ENCODE data around the gene PAFAH1B1.

Gene PAFAH1B1

DNA sequence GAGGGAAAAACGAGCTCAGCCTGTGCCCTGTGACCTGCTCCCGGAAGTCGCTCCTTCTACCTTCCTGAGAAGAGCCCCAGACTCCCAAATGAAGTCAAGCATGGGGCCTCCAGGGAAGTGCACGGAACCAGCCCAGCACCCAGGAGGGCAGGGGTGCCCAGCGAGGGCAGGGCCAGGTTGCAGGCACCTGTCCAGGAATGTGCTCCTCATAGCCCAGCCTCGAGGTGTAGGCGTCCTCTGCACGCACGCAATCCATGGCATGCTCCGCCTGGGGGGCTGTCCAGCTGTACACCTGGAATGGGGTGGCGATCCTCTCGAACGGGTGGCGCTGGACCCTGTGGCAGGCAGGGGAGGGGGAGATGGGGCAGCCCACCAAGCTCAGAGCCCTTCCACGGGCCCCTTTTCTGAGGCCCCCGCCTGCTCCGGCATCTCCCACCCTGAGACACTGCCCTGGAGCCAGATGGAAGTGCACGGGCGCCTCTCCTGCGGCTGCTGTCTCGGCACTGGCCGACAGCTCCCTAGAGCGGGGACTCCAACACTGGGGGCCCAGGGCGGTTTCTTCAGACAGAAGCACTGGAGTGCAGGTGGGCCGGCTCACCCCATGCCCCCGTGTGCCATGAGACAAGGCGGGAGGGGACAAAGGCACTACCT is 107.2 kb downstream of the PAFAH1B1 start:
- no peaks in the 10 kb centered on the region for H3K27me3 ChIP-seq
- H3K36me3 ChIP-seq, result peaks cover 98% of the 10 kb centered on the region
- no peak overlapping the region for H3K27ac ChIP-seq
- H3K9me3 ChIP-seq, result no peaks in the 10 kb centered on the region
- H3K9ac ChIP-seq, result no peak overlapping the region
- no peak overlapping the region for H3K4me2 ChIP-seq
- H3K4me3 ChIP-seq, result no peak overlapping the region
- no peak for TF ChIP-seq Cebpa-rat (IDR thresholded peaks at IDR 0.05)
- peaks cover 12% of the 10 kb centered on the region for H3K4me1 ChIP-seq
- peaks cover 94% of the 10 kb centered on the region for H4K20me1 ChIP-seq

DNA sequence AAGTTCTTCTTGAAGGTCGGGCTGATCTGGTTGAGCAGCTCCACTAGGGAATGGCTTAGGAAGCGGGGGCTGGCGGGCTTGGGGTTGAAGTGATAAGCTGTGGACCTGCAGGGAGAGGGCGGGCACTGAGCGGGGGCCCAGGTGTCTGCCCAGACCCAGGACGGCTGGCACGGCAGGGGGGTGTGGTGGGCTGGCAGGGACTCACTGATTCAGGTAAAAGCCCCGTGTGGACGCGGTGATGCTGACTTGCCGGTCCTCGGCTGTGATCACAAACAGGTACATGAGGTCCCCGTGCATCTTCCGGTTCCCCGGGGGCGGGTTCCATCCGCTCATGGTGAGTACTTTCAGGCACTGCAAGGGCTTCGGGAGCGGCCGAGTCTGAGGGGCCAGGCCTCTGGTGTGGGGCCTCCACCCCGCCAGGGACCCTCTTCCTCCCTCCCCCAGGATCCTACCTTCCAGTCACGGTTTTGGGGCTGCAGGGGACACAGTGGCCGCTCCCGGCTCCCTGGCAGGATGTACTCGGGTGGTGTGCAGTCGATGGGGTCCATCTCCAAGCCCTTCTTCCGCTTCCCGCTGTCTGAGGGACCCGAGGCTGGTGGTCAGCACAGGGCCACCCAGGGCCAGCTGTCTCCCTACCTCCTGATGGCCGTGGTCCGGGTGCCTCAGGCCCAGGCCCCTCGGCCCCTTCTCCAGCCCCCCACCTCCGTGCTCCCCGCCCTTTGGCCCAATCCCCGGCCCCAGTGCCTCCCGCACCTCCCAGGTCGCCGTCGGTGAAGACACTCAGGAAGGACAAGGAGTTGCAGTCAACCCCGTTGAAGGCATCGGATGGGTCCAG is 107.9 kb downstream of the PAFAH1B1 start:
- no peak overlapping the region for H3K4me2 ChIP-seq

DNA sequence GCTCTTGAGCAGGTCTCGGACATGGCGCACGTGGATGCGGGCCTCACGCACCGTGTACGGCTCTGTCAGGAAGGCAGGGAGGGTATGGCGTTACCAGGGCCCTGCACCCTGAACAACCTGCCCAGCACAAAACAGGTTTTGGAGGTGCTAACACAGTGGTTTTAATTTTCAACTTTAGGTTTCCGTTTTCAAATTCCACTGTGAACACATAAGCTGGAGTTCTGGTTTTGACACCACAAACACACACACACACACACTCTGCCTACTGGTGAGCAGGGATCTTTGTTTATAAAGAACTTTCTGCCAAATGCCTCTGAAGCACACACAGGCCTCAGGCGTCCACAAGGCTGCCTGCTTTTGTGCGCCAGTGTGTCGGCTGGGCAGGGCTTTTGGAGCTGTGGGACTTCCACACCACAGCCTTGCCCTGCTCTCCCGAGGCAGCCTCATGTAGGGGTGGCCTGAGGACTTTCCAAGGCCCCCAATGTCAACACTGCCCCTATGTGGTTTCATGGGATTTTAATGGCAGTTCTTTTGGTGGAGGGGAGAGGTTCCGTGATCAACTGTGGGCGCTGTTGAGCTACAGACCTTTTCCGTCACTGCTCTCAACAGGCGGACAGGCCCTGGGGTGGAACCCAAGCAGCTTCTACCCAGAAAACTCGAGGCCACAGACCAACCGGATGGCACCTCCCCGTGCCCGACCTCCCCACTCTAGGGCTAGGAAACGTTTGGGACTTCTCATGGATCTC is 108.7 kb downstream of the PAFAH1B1 start:
- Histone ChIP-seq H3K4me3 (no peak overlapping the region), H3K27me3 (no peaks in the 10 kb centered on the region), H3K9me3 (no peaks in the 10 kb centered on the region), H3K36me3 (peaks cover 98% of the 10 kb centered on the region), H3K4me2 (no peak overlapping the region), H3K9ac (no peak overlapping the region), H4K20me1 (peaks cover 95% of the 10 kb centered on the region), H3K4me1 (peaks cover 25% of the 10 kb centered on the region), H3K27ac (no peak overlapping the region)
- TF ChIP-seq Cebpa-rat (IDR thresholded peaks at IDR 0.05), result no peak

More for the DNA sequence above, 107.9 kb downstream of the PAFAH1B1 start:
- no peaks in the 10 kb centered on the region for H3K9me3 ChIP-seq
- peaks cover 19% of the 10 kb centered on the region for H3K4me1 ChIP-seq
- H3K9ac ChIP-seq, result no peak overlapping the region
- H3K27ac ChIP-seq, result no peak overlapping the region
- peaks cover 98% of the 10 kb centered on the region for H3K36me3 ChIP-seq
- no peaks in the 10 kb centered on the region for H3K27me3 ChIP-seq
- no peak overlapping the region for H3K4me3 ChIP-seq
- peaks cover 94% of the 10 kb centered on the region for H4K20me1 ChIP-seq
- no peak for TF ChIP-seq Cebpa-rat (IDR thresholded peaks at IDR 0.05)

DNA sequence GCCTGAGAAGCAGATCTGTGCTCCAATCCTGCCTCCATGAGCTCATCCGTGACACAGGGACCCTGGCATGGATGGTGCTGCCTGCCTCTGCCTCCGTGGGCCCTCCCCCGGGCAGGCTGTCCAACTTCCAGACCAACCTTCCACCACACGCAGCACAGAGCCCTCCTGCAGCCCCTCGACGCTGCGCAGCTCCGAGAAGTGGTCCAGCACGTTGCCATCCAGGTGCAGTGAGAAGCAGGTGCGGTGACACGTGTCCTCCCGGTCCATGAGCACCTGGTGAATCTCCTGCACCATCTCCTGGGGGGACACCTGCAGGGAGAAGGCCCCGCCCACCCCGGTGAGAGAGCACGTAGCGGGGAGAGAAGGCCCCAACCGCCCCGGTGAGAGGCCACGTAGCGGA is 109.7 kb downstream of the PAFAH1B1 start:
- peaks cover 35% of the 10 kb centered on the region for H3K4me1 ChIP-seq
- no peaks in the 10 kb centered on the region for H3K27me3 ChIP-seq
- no peaks in the 10 kb centered on the region for H3K9me3 ChIP-seq
- no peak for TF ChIP-seq Cebpa-rat (IDR thresholded peaks at IDR 0.05)
- H3K36me3 ChIP-seq, result peaks cover 96% of the 10 kb centered on the region
- peaks cover 95% of the 10 kb centered on the region for H4K20me1 ChIP-seq
- H3K27ac ChIP-seq, result no peak overlapping the region
- H3K4me2 ChIP-seq, result no peak overlapping the region
- no peak overlapping the region for H3K9ac ChIP-seq
- H3K4me3 ChIP-seq, result no peak overlapping the region

DNA sequence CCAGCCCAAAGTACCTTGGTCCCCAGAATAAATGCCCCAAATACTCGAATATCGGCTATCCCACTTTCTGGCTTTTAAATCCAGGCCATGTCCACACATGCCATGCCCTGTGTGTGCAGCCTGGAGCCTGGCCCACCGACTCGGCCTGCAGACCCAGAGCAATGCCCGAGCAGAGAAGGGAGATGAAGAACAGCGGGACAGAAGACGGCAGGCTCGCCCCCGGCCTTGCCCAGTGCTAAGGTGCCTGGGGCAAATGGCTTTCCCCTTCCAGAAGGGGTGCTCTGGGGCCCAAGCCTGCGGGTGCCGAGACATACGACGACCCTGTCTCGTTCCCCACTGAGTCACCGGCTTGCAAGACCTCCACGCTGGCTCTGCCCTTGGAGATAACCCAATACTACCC is 110.2 kb downstream of the PAFAH1B1 start:
- peaks cover 92% of the 10 kb centered on the region for H3K36me3 ChIP-seq
- no peak overlapping the region for H3K4me3 ChIP-seq
- peaks cover 39% of the 10 kb centered on the region for H3K4me1 ChIP-seq
- no peak overlapping the region for H3K4me2 ChIP-seq
- H4K20me1 ChIP-seq, result peaks cover 95% of the 10 kb centered on the region
- H3K9ac ChIP-seq, result no peak overlapping the region
- no peaks in the 10 kb centered on the region for H3K27me3 ChIP-seq
- TF ChIP-seq Cebpa-rat (IDR thresholded peaks at IDR 0.05), result no peak
- no peak overlapping the region for H3K27ac ChIP-seq
- no peaks in the 10 kb centered on the region for H3K9me3 ChIP-seq

DNA sequence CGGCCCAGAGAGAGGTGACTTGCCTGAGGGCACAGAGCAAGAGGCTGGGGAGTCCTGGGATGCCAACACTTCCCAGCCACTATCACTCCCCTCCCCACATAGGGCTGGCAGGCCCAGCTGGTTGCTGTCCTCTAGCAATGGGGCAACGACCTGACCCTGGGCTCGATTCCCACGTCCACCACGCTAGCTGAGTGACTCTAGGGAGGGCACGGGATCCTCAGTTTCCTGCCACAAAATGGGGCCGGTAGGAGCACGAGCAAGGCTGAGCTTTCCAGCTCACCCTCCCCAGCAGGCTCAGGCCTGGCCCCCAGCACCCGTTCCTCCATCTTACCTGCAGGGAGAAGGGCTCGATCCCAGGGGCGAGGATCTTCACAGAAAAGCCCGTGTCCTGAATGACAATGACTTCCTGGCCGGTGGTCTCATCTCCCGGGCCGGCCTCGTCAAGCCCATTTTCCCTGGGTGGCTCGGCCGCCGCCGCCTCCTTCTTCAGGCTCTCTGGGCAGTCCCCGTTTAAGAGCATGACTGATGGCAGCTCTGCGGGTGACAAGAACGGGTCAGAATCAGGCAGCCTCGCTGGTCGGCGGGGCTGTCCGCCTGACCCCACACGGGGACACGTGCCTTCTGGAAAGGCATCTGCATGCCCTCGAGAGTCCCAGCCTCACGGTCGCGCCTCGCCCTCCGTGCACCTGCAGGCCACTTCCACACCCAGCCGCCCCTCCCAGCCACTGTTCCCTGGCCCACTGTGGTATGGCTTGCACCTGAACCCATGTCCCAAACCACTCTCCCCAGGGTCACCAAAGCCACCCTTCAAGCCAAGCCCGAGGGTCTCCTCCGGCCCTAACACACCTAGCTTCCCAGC is 110.8 kb downstream of the PAFAH1B1 start:
- H3K4me2 ChIP-seq, result no peak overlapping the region
- H3K36me3 ChIP-seq, result peaks cover 86% of the 10 kb centered on the region

DNA sequence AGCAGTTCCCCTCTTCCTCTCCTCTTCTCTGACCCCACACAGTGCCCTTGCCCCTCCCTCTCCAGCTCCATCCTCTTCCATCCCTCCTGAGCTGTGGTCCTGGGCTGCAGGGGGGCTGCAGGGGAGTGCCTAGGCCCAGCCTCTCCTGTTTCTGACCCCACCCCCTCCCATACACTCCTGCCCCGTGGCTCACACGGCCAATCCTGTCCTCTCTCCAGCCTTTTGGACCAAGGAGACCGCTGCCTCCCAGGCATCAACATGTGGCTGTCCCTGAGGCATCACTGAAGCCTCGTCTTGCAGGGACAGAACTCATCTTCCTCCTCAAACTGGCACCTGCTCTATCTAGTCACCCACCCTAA is 111.4 kb downstream of the PAFAH1B1 start:
- H3K9ac ChIP-seq, result no peak overlapping the region
- no peak for TF ChIP-seq Cebpa-rat (IDR thresholded peaks at IDR 0.05)
- H3K4me1 ChIP-seq, result peaks cover 52% of the 10 kb centered on the region
- H3K27ac ChIP-seq, result no peak overlapping the region
- no peaks in the 10 kb centered on the region for H3K27me3 ChIP-seq
- peaks cover 99% of the 10 kb centered on the region for H4K20me1 ChIP-seq
- peaks cover 80% of the 10 kb centered on the region for H3K36me3 ChIP-seq
- H3K4me3 ChIP-seq, result no peak overlapping the region
- peak overlapping the region; percentile 30; the same call in 1 of the 2 replicates for H3K4me2 ChIP-seq
- H3K9me3 ChIP-seq, result no peaks in the 10 kb centered on the region

More for the DNA sequence above, 110.8 kb downstream of the PAFAH1B1 start:
- H4K20me1 ChIP-seq, result peaks cover 95% of the 10 kb centered on the region
- H3K27ac ChIP-seq, result no peak overlapping the region
- H3K9ac ChIP-seq, result no peak overlapping the region
- H3K9me3 ChIP-seq, result no peaks in the 10 kb centered on the region
- no peak for TF ChIP-seq Cebpa-rat (IDR thresholded peaks at IDR 0.05)
- H3K4me1 ChIP-seq, result peaks cover 46% of the 10 kb centered on the region
- H3K27me3 ChIP-seq, result no peaks in the 10 kb centered on the region
- no peak overlapping the region for H3K4me3 ChIP-seq

DNA sequence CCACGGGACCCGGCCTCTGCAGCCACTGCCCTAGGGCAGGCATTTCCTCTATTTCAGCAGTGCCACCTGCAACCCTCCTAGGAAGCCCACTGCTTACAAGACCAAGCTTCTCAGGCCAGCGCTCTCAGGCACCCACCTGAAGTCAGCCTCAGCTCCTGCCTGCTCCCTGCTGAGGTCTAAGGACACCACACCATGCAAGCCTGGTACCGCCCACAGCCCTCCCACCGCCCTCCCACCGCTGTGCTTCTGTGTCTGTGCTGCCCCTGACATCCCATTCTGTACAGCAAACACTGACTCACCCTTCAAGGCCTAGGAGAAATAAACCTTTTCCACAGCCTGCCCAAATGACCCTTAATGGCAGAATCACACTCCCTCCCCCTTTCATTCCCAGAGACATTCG is 111.8 kb downstream of the PAFAH1B1 start:
- Histone ChIP-seq H3K4me1 (peaks cover 56% of the 10 kb centered on the region), H3K9me3 (no peaks in the 10 kb centered on the region), H3K4me2 (peak overlapping the region; percentile 30; the same call in 1 of the 2 replicates), H3K27me3 (no peaks in the 10 kb centered on the region), H3K4me3 (no peak overlapping the region), H4K20me1 (peaks cover 99% of the 10 kb centered on the region), H3K27ac (0 out of 2 replicates have a peak overlapping the region, but pooled peaks have one; percentile 35), H3K36me3 (peaks cover 76% of the 10 kb centered on the region), H3K9ac (0 out of 2 replicates have a peak overlapping the region, but pooled peaks have one; percentile 96)
- no peak for TF ChIP-seq Cebpa-rat (IDR thresholded peaks at IDR 0.05)
